Amygdala (tissue), 56 donors: ENCODE measurements around the gene CDK5R2.
A peak's percentile ranks its signal among the peaks of the same experiment; 100 is the strongest.
"Not testable (repeated sequence)": the region's sequence is repeated elsewhere in the genome, so short reads cannot be mapped to it uniquely, and the experiment has no call there.

Experiments used
- DNase-seq, 56 donors: peaks; one replicate each; lab custom pipeline; 2025; lab: John Stamatoyannopoulos, UW

The CDK5R2 gene

GRCh38 chr2:218959141-218959731 is at the start of gene CDK5R2:
CDK5R2 (plus strand) TSS chr2:218959666; CDS start chr2:218959821, 155 bp downstream.
- DNase-seq: peak in 53 of 56 donors; percentile 15 to 90 (median 70)

GRCh38 chr2:218910741-218911140 is 48.7 kb upstream of the CDK5R2 start:
- no peak for DNase-seq

GRCh38 chr2:218920504-218920903 is 39.0 kb upstream of the CDK5R2 start:
- no peak for DNase-seq

- no peak for DNase-seq
These were observed 34.7 kb upstream of the CDK5R2 start for GRCh38 chr2:218924757-218925156.

- DNase-seq: no peak
These were observed 34.0 kb upstream of the CDK5R2 start for GRCh38 chr2:218925434-218925833.

GRCh38 chr2:218927422-218927821 is 32.0 kb upstream of the CDK5R2 start:
- DNase-seq: no peak

GRCh38 chr2:218927876-218928275 is 31.6 kb upstream of the CDK5R2 start:
- DNase-seq: no peak

- DNase-seq: not testable (repeated sequence)
These were observed 29.0 kb upstream of the CDK5R2 start for GRCh38 chr2:218930488-218930887.

GRCh38 chr2:218931751-218932150 is 27.7 kb upstream of the CDK5R2 start:
- not testable (repeated sequence) for DNase-seq

GRCh38 chr2:218944759-218945404 is 14.6 kb upstream of the CDK5R2 start:
- DNase-seq: no peak

GRCh38 chr2:218946621-218947020 is 12.8 kb upstream of the CDK5R2 start:
- DNase-seq: no peak

GRCh38 chr2:218952160-218952559 is 7.3 kb upstream of the CDK5R2 start:
- no peak for DNase-seq

GRCh38 chr2:218953366-218953954 is 6.0 kb upstream of the CDK5R2 start:
- DNase-seq: no peak

GRCh38 chr2:218954541-218955300 is 4.7 kb upstream of the CDK5R2 start:
- peak in 28 of 56 donors; percentile 6 to 75 (median 34) for DNase-seq

GRCh38 chr2:218956039-218956438 is 3.4 kb upstream of the CDK5R2 start:
- no peak for DNase-seq

- no peak for DNase-seq
These were observed 1.8 kb upstream of the CDK5R2 start for GRCh38 chr2:218957671-218958070.

GRCh38 chr2:218958276-218958675 is 1.2 kb upstream of the CDK5R2 start:
- no peak for DNase-seq

GRCh38 chr2:218959761-218960308 is 369 bp downstream of the CDK5R2 start:
- no peak for DNase-seq

GRCh38 chr2:218960309-218961165 is 1.1 kb downstream of the CDK5R2 start:
- no peak for DNase-seq

- no peak for DNase-seq
These were observed 1.8 kb downstream of the CDK5R2 start for GRCh38 chr2:218961229-218961628.
